Measurements from ENCODE around the gene EXOC7.

EXOC7 gene, protein sequence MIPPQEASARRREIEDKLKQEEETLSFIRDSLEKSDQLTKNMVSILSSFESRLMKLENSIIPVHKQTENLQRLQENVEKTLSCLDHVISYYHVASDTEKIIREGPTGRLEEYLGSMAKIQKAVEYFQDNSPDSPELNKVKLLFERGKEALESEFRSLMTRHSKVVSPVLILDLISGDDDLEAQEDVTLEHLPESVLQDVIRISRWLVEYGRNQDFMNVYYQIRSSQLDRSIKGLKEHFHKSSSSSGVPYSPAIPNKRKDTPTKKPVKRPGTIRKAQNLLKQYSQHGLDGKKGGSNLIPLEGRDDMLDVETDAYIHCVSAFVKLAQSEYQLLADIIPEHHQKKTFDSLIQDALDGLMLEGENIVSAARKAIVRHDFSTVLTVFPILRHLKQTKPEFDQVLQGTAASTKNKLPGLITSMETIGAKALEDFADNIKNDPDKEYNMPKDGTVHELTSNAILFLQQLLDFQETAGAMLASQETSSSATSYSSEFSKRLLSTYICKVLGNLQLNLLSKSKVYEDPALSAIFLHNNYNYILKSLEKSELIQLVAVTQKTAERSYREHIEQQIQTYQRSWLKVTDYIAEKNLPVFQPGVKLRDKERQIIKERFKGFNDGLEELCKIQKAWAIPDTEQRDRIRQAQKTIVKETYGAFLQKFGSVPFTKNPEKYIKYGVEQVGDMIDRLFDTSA

GRCh38 chr17:76103274-76104139 lies at the start of gene EXOC7:
Gene EXOC7 (minus strand): TSS chr17:76103787. CDS start chr17:76103692, 95 bp downstream.
- peak; percentile 91 to 97 for DNase-seq

DNA sequence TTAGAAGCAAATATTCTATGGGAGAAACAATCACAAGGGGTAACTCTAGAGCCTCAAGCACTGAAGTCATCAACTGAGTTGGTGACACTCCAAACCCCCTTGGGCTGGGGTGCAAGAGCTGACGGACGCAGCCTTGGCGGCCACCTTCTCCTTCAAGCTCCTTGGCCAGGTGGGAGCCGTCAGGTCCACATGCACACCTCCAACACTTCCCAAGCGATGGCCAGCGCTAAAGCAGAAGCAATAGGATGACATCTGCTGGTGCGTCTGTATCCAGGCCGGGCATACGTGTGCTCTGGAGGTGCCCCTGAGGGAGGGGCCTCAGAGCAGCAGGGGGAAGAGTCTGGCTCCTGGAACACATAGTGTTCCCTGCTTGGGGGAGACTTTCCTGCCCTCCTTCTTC lies 49.6 kb upstream of the EXOC7 start:
- DNase-seq: no peak

DNA sequence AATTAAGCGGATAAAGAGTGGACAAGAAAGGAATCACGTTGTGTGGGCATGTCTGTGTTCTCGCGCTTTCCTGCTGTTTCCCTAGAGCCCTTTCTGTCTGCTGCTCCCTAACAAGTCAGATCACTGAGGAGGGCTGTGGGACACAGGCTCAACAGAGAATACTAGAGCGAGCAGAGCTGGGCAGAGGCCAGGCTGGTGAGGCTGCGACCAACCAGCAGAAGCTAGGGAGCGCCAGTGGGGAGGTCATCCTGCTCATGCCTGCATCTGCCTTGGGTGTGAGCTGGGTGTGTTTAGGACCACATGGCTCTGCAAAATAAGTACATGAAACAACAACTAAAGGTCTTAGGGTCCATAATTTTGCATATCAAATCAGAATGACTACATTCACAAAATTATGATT lies 49.0 kb upstream of the EXOC7 start:
- no peak for DNase-seq

DNA sequence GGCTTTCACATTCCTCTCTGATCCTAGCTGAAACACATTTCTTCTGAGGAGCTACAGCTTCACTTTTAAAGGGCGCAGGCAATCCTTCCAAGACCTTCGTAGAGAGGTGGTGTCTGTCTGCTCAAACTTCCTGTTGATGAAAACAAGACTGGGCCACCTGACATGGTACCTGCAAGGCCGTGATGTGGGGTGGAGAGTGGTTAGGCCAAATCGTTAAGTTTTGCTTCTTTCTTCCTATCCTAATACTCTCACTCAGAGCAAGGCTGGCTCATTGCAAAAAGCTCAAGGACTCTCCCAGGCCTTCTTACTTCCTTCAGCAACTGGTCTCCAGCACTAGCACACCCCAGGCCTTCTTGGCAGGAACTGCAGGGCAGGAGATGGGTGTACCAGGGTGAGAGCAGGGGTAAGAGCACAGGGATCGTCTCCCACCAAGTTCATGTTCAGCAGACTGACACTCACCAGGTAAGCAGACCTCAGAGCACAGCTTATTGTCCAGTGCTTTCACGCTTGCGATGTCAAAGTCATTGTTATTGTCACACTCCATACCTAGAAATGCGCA lies 48.4 kb upstream of the EXOC7 start:
- no peak for DNase-seq

DNA sequence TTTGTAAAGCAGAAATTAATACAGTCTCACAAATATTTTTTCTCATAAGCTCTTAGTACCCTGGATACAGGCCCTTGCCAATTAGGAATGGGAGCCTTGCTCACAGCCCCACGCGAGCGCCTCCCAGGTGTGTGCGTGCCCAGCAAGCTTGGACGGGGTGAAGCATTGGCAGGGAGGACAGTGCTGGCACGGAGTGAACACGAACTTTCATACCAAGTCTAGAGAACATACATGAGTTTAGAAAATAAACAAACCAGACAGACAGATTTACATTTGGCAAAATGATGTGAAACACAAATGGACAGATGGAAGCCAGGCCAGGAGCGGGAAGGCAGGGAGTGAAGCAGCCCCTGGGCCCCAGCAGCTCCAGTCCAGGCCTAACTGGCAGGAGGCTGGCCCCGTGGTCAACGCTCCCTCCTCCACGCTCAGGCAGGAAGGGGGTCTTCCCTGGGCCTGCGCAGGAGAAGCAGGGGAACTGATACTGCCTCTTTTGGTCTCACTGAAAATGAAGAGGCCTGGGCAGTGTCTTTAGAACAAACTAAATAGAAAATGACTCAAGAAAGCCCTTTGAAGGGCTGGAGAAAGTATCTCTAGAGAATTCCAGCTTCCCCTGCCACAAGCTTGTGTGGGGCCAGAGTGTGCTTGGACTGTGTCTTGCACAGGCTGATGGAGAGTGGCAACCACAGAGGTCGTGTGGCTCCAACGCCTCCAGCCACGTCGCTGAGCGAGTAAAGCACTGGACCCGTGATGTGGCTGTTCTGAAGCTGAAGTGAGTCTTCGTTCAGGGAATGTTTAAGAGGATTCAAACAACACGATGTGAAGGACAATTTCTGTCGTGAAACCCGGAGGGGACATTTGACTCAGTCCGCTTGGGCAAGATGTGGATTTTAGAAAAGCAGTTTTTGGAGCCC lies 47.4 kb upstream of the EXOC7 start:
- no peak for DNase-seq

DNA sequence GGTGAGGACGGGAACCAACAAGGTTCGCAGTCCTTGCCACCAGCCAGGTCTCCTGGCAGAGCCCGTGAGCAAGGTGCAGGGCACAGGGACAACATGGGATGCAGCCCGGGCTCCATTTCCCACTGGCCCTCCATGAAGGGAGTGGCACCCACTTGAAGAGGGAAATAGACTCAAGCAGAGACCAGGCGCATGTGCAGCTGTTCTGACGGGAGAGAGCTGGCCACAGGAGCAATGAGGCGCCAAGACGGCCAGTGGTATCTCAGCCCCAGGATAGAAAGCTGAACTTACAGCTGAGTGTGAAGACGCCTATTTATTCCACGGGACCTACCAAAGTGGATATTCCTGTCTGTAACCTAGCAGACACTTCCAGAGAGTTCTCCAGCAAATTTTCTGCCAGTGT lies 45.6 kb upstream of the EXOC7 start:
- no peak for DNase-seq

GRCh38 chr17:76148015-76148326 lies 44.4 kb upstream of the EXOC7 start:
- no peak for DNase-seq

- peak; percentile 37 to 38 for DNase-seq
Observed at GRCh38 chr17:76147211-76148014, 43.8 kb upstream of the EXOC7 start.

DNA sequence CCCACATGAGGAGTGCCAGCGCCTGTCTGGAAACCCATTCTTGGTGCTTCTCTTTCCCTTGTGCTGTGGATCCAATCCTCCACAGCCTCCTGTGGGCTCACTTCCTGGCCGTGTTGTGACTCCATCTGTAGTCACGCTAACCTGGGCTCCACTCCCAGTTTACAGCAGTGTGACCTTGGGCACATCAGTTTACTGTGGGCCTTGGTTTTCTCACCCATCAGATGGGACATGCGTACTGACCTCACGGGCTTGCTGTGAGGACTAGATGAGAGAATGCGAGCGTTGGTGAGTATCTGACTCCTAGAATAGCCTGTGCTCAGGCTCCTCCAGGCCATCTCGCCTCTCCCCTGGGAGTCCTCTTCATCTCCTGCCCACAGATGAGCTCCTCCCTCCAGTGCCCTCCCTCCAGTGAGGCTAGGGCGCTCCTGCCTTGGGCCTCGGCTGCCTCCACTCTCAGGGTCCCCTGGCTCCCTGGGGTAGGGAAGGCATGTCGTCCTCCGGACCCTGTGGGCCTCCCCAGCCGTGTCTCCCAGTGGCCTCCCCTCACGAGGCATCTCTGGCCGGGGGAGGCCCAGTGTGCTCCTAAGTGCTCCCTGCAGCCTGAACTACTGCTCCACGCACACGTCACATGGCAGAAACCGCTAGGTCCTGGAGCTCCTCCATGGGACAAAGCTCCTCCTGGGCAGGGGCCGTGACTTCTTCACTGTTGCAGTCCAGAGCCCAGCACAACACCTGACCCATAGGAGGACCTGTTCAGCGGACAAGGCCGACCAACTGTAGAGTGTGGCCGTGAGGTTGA lies 42.7 kb upstream of the EXOC7 start:
- DNase-seq: no peak

DNA sequence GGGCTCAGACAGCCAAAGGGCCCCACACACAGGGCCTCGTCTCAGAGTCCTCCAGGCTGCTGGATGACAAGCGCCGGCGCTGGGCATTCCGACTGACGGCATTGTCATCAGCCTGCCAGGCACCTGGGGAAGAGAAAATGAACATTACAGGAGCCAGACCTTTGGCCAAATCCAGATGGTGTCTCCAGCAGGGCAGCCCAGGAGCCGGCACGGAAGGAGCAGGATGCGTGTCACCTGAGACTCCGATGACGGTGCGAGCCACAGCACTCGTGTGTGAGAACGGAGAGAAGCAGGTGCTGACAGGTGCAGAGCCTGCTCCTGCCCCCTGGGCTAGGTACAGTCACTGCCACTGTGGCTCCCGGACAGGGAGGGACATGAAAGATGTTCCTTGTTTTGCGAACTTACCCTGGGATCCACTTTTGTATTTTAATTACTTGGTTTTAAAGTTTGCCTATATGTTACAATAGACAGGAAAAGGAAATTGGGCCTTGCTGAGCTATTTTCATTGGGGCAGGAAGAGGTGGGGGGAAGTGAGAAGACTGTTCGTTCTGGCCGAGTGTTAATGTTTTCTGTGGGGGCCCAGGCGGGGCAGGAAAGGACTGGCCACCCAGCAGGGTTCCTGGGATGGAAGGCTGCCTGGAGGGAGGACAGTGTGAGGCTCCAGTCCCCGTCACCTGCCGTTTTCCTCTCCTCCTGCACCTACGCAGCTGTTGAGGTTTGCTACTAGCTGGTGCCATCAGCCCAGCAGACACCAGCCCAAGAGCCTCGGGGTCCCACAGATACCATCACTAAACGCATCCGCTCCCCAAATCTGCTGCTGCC lies 41.9 kb upstream of the EXOC7 start:
- no peak for DNase-seq

DNA sequence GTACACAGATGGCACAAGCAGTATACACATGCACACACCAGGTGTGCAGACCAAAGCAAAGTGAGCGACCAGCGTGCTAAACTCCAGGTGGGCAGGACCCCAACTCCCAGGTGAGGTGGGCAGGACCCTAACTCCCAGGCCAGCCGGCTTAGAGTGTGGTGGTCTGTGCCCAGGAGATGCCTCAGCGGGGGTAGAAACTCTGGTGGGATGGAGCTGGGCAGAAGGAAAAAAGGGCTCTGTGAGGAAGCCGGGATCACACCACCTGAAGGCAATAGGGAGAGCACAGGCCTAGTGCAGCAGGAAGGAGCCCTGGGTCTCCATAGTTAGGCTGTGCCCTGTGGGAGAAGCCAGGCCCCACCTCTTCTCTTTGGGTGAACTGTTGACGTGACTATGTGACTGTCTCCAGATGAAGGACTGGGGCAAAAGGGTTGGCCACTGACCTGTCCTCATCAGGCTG lies 39.0 kb upstream of the EXOC7 start:
- DNase-seq: no peak

GRCh38 chr17:76142039-76142584 lies 38.5 kb upstream of the EXOC7 start:
- DNase-seq: no peak

DNA sequence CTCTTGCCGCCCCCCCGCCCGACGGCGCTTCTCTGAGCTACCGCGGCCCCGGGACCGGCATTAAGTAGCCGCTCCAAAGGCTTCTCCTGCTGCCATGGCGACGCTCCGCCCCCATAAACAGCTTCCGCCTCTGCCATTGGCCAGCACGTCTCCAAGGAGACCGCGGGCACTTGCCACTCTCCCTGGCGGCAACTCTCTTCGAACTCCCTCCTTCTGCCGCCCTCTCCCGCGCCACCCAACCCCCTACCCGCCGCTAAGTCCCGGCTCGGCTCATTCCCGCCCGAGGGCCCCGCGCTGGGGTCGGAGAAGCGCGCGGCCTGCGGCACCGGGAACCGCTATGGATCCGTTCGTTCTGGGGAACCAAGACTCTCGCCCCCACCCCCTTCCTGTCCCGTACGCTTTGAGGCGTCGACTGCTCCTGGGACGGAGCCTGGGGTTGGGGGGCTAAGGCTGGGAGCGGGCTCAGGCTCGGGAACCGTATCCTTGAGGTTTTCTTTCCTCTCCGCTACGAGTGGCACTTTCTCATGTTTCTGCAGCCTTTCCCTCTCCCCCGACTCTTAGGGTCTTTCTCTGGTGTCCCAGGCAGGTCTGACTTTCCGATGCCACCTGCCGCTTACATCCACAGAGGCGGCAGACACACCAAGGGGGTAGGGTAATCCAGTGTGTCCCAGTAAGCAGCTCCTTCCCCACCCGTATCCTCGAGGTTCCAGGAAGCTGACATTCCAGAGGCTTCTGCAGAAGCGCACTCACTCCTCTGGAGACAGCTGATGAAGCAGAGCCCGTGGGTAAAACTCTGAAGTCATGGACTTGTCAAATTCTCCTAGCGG lies 37.8 kb upstream of the EXOC7 start, which contains the start of gene FOXJ1:
Gene FOXJ1, minus strand, starts transcription at position 34 of the 827 bp plus-strand sequence. CDS start 850 bp downstream, outside the sequence.
- DNase-seq: peak; percentile 88 to 90

- no peak for DNase-seq
Observed at GRCh38 chr17:76140661-76141211, 37.1 kb upstream of the EXOC7 start.

DNA sequence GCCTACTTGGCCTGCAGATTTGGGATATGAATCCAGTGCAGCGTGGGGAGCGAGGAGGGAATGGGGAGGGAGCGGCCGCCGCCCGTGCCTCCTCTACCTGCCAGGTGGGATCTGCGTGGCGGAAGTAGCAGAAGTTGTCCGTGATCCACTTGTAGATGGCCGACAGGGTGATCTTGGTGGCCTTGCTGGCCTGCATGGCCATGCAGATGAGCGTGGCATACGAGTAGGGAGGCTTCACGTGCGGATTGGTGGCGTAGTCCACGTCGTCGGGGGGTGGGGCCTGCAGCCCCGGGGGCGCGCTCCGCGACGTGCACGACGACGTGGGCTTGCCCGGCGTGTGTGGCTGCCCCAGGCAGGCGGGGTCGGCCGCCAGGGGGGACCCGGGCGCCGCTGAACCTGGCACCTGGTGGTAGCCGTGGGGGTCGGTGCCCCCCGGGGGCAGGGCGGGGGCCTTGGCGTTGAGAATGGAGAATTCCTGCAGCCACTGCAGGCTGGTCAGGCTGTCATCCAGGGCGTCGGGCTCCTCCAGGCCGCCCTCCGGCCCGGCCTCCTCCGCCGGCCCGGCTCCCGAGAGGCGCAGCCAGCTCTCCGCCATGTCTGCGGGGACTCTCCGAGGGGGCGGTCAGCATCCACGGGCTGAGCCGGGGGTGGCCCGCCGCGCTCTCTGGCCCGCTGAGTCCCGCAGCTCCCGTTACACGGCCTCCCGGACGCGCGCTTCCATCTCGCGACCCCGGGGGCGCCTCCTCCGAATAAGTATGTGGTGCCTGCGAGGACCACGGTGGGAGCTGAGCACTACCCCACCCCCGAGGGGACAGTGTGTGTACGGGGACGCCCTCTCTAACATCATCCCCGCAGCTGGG lies 36.4 kb upstream of the EXOC7 start:
- no peak for DNase-seq

DNA sequence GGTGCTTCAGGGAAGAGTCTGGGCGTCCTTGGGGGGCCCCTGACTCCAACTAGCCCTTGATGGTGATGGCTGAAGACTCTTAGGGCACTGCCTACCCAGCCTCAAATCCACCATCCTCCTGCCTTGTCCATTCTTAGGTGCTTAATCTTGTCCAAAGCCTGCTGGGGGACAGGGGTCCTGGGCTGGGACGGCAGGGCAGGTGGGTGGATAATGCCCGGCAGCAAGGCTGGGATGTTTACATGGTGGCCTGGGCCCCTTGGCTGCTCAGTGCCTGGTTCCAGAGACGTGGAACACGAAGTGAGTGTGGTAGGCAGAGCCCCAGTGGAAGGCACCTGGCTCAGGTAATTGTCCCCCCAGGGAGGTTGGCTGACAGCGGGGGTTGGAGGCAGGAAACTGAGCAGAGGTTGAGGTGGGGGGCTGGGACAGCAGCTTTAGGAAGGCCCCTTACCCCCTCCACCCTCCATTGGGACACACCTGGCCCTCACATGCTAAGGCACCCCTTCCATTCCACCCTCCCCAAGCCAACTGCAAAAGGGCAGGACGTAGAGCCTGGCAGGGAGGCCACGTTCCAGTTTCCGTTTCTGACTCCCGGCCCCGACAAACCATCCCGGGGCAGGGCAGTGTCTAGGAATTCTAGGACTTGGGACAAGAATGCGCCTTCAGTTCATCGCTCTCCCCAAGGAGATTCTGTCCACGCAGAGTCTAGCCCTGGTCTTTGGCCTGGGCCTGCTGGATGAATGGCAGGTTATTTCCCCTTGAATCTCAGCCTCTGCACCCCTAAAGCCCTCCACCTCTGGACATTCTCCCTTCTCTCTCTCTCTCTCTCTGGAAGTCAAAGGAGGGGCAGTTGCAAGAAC lies 35.5 kb upstream of the EXOC7 start:
- DNase-seq: no peak

All from AML-193 (cell line).